Nasal cavity respiratory epithelium epithelial cell of viscerocranial mucosa (primary cell): Measurements from ENCODE around the gene PLA2G2A. TPM values are rescaled to one million over a fixed set of nuclear protein-coding genes. Genes with fewer than 3 reads are reported as not detected.

Experiments
- total RNA-seq: library from RNA; depleted of rRNA; stranded (reverse); fragments of >200 nt; gene quantifications from 2 replicates; pipeline ENCODE4 v1.2.3, GENCODE V29; 2014

The PLA2G2A gene
- total RNA-seq: not detected in 2 replicates

GRCh38 chr1:19979494-19979977 is at the start of gene PLA2G2A:
TSS of gene PLA2G2A (minus strand) at chr1:19979618. CDS start at chr1:19978773, 845 bp downstream.

Other genes starting within 250 kb of the PLA2G2A start
- 3.4 and 15.0 TPM in 2 replicates for gene TMCO4, start 179.7 kb downstream of the PLA2G2A start, total RNA-seq
- not detected in 2 replicates for gene RNF186, start 164.3 kb downstream of the PLA2G2A start, total RNA-seq
- gene OTUD3, start 97.2 kb downstream of the PLA2G2A start, total RNA-seq: 9.9 and 10.1 TPM in 2 replicates
- gene PLA2G2E, start 56.0 kb downstream of the PLA2G2A start, total RNA-seq: not detected in 2 replicates
- not detected in 2 replicates for gene PLA2G5, start 90.6 kb upstream of the PLA2G2A start, total RNA-seq
- gene PLA2G2D, start 139.9 kb upstream of the PLA2G2A start, total RNA-seq: not detected in 2 replicates
- gene PLA2G2F, start 159.7 kb upstream of the PLA2G2A start, total RNA-seq: under 0.01 TPM in 1 of 2 replicates, not detected in the other
- gene UBXN10, start 206.5 kb upstream of the PLA2G2A start, total RNA-seq: under 0.01 and 0.21 TPM in 2 replicates
- not detected in 2 replicates for gene PLA2G2C, start 206.9 kb upstream of the PLA2G2A start, total RNA-seq